HG02623 (cell line): ENCODE measurements around the gene ACBD6.

Source experiments
- ATAC-seq: cut with Tn5 transposase; IDR thresholded peaks from one replicate; pipeline ENCODE4 v1.9.1; 2021; ENCODE audit warnings: moderate library complexity; ENCODE audit not compliant: unreplicated experiment

Gene ACBD6

GRCh38 chr1:180301135-180301742, 201.1 kb downstream of the ACBD6 start:
- ATAC-seq, result no peak

GRCh38 chr1:180299479-180300221, 202.7 kb downstream of the ACBD6 start:
- ATAC-seq, result no peak

GRCh38 chr1:180295999-180296398, 206.4 kb downstream of the ACBD6 start:
- ATAC-seq, result no peak

GRCh38 chr1:180294711-180295110, 207.7 kb downstream of the ACBD6 start:
- ATAC-seq, result no peak

GRCh38 chr1:180291004-180291403, 211.4 kb downstream of the ACBD6 start:
- no peak for ATAC-seq

- ATAC-seq, result no peak
Measured at GRCh38 chr1:180290265-180291001, 211.9 kb downstream of the ACBD6 start.

- ATAC-seq, result no peak
Measured at GRCh38 chr1:180288940-180289339, 213.4 kb downstream of the ACBD6 start.

- no peak for ATAC-seq
Measured at GRCh38 chr1:180287988-180288705, 214.2 kb downstream of the ACBD6 start.

GRCh38 chr1:180286417-180286816, 216.0 kb downstream of the ACBD6 start:
- ATAC-seq, result no peak

GRCh38 chr1:180283098-180283497, 219.3 kb downstream of the ACBD6 start:
- ATAC-seq, result no peak

- no peak for ATAC-seq
Measured at GRCh38 chr1:180282401-180283044, 219.9 kb downstream of the ACBD6 start.

GRCh38 chr1:180281490-180281889, 220.9 kb downstream of the ACBD6 start:
- ATAC-seq, result no peak

GRCh38 chr1:180280617-180281016, 221.8 kb downstream of the ACBD6 start:
- no peak for ATAC-seq

- no peak for ATAC-seq
Measured at GRCh38 chr1:180279651-180280050, 222.7 kb downstream of the ACBD6 start.

- ATAC-seq, result no peak
Measured at GRCh38 chr1:180278596-180279395, 223.6 kb downstream of the ACBD6 start.

GRCh38 chr1:180278194-180278515, 224.2 kb downstream of the ACBD6 start:
- no peak for ATAC-seq

- no peak for ATAC-seq
Measured at GRCh38 chr1:180277476-180278193, 224.7 kb downstream of the ACBD6 start.

GRCh38 chr1:180275726-180276125, 226.7 kb downstream of the ACBD6 start:
- ATAC-seq, result no peak

GRCh38 chr1:180274221-180274620, 228.2 kb downstream of the ACBD6 start:
- no peak for ATAC-seq

- no peak for ATAC-seq
Measured at GRCh38 chr1:180273066-180273465, 229.3 kb downstream of the ACBD6 start.
